GM18499 (cell line): ENCODE data around the gene PXN.
"Not testable (repeated sequence)": the region's sequence is repeated elsewhere in the genome, so short reads cannot be mapped to it uniquely, and the experiment has no call there.

Experiments
- ATAC-seq: cut with Tn5 transposase; IDR thresholded peaks from one replicate; pipeline ENCODE4 v1.9.1; 2021; ENCODE audit warnings: moderate number of reproducible peaks; ENCODE audit not compliant: insufficient read depth, unreplicated experiment

The PXN gene

GRCh38 chr12:120242275-120242799 is 23.2 kb downstream of the PXN start:
- no peak for ATAC-seq

DNA sequence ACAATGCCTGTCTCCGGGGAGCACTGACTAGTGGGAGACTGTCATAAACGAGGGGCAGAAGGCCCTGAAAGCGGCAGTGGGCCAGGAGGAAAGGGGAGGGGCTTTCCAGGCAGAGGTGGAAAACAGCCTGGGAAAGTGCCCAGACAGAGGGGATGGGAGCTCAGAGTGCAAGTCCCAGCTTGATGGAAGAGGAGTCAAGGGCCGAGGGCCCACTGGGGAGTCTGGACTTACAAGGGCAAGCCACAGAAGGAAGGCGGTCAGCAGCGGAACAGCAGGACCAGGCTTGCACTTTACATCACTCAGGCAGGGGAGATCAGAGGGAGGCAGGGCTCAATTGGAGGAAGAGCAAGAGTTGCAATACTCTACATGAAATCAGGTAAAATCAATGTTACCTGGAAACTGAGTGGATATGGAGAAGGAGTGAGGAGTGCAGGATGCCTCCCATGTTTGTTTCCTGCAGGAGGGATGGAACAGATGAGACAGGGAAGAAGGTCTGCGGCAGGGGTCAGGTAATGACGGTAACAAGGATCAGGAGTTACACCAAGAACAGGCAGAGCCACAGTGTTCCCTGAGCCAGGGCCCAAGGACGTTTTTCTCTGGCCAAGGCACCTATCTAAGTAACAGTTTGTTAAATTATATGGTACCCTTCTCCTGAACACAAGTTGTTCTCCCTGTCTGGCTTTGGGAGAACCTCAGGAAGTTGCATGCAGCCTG is 23.8 kb downstream of the PXN start:
- ATAC-seq: no peak

GRCh38 chr12:120240495-120240833 is 25.1 kb downstream of the PXN start:
- no peak for ATAC-seq

DNA sequence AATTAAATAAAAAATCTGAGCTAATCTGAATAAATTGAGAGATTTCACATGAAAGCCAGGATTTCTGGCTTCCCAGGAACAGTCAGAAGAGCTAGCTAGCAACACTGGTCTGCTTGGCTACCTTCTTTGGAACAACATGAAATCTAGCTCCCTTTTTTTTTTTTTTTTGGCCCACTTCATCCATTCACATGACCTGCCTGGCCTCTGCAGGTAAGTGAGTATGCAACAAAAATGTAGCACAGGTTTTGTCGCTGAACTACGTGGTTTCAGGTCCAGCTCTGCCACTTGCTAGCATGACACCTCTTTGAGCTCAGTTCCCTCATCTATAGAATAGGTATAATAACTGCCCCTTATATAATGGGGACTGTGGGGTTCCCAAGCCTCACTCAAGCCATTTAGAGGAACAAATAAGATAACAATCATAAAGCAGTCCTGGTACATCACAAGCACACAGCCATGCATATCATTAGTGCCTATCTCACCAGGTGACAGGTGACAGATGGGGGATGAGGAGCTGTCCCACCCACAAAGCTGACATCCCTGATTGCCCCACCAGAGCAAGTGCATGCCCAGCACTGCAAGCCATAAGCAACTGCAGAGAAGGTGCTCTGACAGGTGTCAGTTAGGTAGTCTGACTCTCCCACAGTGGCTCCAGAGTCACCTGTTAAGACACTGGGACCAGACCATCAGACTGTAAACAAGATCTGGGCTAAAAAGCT is 25.6 kb downstream of the PXN start:
- no peak for ATAC-seq

GRCh38 chr12:120238839-120239445 is 26.6 kb downstream of the PXN start:
- ATAC-seq: no peak

DNA sequence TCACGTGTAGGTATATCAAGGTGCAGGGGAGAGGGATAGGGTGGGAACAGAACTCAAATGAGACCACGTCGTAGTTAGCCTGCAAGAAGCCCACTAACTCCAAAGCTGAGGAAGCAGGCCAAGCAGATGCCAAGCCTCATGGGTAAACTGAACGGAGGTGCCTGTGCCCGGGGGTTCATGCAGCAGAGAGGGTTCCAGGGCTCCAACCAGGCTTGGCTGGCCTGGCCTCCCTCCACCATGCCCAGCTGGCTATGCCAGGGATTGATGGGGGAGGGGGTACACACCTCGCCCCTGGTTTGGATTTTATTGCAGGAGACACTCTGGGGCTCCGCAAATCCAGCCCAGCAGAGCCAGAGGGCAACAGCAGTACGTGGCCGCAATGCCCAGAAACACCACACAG is 27.3 kb downstream of the PXN start:
- ATAC-seq: no peak

GRCh38 chr12:120237360-120238171 is 28.0 kb downstream of the PXN start:
- no peak for ATAC-seq

GRCh38 chr12:120236809-120237208 is 28.7 kb downstream of the PXN start:
- ATAC-seq: not testable (repeated sequence)

- no peak for ATAC-seq
Measured at GRCh38 chr12:120235369-120236323, 29.9 kb downstream of the PXN start.

DNA sequence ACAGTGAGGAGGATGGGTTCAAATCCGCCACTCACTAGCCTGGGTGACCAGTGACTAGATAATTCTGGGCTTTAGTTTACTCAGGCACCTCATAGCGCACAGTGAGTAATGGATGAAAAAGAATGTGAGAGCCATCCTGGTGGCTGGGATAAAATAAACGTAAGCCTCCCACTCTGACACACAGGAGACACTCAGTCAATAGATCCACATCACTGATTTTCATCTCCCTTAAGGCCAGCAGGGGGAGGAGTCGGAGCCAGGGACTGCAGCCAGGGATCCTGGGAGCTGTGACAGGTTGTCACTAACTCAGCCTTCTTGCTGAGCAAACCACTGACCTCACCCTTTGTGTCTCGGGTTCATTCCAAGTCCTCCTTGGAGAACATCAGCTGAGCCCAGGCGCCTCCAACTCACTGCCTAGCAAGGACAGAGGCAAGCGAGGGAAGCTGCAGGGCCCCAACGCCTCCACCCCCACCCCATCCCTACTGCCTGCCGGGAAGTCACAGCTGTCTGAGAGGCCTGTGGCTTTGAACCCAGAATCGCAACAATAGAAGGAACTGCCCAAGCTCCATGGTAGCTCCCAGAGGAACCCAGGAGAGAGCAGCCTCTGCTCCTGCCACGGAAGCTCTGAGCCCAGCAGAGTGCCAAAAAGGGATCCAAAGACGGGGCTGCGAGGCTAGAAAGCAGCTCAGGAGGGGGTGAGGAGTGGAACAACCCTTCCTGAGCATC is 30.7 kb downstream of the PXN start:
- ATAC-seq: no peak

DNA sequence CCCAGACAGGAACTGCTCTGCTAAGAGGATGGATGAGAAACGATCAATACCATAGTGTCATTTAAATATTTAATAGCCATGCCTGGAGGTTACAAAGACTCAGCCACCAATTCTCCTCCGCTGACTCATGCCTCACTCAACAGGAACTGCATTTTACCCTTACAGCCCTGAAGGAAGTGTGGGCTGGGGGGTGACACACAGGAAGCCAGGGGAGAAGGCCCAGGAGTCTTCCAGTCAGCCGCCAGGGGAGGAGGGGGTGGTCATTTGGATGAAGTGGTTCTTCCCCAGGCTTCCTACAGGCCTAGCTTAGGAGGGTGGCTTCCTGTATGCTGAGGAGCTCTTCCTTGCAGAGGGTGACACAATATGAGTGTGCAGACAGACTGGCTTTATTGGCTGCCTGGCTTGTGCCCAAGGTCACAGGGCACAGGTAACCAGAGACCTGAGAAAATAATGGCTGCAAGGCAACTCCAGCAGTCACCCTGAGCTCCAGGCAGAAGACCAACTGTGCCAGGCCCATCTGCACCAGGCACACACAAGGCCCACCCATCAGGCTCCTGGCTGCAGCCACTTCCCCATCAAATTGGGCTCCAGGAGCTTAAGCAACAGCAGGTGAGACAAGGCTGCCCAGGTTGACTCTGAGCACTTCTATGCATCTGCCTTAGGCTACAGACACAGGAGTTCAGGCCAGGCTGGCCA is 34.1 kb downstream of the PXN start:
- ATAC-seq: no peak

- ATAC-seq: no peak
Measured at GRCh38 chr12:120230974-120231315, 34.6 kb downstream of the PXN start.

GRCh38 chr12:120230326-120230973 is 35.1 kb downstream of the PXN start:
- no peak for ATAC-seq

GRCh38 chr12:120229487-120230325 is 35.8 kb downstream of the PXN start:
- no peak for ATAC-seq

- no peak for ATAC-seq
Measured at GRCh38 chr12:120229071-120229486, 36.5 kb downstream of the PXN start.

DNA sequence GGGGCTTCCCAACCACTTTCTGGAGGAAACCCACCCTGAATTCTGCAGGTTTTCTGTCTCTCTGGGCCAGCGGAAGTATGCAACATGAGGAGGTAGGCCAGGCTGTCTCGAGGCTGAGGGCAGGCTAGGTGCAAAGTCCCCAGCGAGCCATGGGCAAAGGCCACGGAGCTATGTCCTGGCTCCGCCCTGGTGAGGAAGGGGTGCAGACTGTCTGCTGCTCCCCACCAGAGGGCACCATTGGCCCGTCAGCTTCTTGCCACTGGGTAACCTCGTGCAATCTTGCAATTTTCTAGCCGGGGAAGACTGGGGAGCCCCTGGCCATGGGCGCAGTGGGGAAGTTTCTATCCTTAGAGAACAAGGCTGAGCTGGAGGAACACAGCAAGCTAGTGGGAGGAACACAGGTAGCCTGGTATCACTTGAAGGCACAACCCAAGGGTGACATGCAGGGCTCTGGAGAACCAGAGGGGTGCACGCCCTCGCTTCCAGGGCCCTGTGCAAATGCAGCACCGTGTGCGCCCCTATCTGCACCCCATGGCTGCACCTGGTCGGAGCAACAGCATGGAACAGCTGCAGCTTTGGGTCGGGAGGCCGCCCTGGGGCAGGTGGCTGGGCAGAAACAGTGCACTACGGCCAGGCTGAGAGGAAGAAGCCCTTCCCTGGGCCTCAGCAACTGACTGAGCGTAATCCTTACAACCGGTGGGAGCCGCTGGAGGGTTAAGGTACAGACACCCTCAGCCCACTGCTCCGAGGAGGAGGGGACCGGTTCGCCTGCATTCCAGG is 37.0 kb downstream of the PXN start:
- no peak for ATAC-seq

DNA sequence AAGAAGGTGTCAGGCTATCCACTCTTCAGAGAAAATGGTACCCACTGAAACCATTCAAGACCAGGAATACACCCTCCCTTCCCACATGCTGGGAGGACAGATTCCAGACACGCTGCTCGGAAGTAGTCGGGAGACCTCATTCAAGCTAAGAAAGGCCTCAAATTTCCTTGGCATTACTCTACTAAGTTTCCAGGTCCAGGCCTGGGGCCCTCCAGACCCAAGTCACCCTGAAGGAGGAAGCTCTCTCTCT is 37.6 kb downstream of the PXN start:
- no peak for ATAC-seq
